Upper lobe of right lung (tissue), 1 donor: ENCODE data around the gene STAB2. TPM values are rescaled to one million over a fixed set of nuclear protein-coding genes. Genes with fewer than 3 reads are reported as not detected.

Source experiments
- ATAC-seq: fragments of 200-7000 bp; cut with Tn5 transposase; one replicate; pipeline ENCODE4 v1.9.1; 2020; ENCODE audit warnings: mild to moderate bottlenecking, moderate library complexity
- DNase-seq: peaks from one replicate; pipeline ENCODE4 v3.0.0-alpha.2; 2020
- H3K27ac ChIP-seq: fragments of 200-600 bp; one replicate; pipeline ENCODE4 v1.8.0; 2022
- H3K27me3 ChIP-seq: fragments of 200-600 bp; one replicate; pipeline ENCODE4 v1.8.0; 2022; ENCODE audit warnings: mild to moderate bottlenecking
- H3K36me3 ChIP-seq: fragments of 200-600 bp; one replicate; pipeline ENCODE4 v1.8.0; 2022
- H3K4me1 ChIP-seq: fragments of 200-600 bp; one replicate; pipeline ENCODE4 v1.8.0; 2022
- H3K4me3 ChIP-seq: fragments of 200-600 bp; one replicate; pipeline ENCODE4 v1.8.0; 2022; ENCODE audit warnings: mild to moderate bottlenecking
- H3K9me3 ChIP-seq: fragments of 200-600 bp; one replicate; pipeline ENCODE4 v1.8.0; 2022
- CTCF ChIP-seq: fragments of 200-600 bp; IDR thresholded peaks from one replicate; pipeline ENCODE4 v1.8.0; 2022; ENCODE audit warnings: antibody characterized with exemption
- intact Hi-C: fragments of 100-400 bp; cut with DNase I; formaldehyde crosslinking; loops from one replicate; pipeline ENCODE4 v1.11.0; 2022
- total RNA-seq: library from RNA; stranded (reverse); fragmentation: NEBNext Ultra II Directional; extraction: Animal tissue kit (Norgen Biotek cat#: 25700); gene quantifications from one replicate; pipeline ENCODE4 v1.2.1, GENCODE V29; 2021
- donor health status: DM: no; HTN: yes; CAD: no; lungs with severe emphysema.

Gene STAB2
- total RNA-seq, 1 donor from 2014 or later = 2.6 TPM

DNA sequence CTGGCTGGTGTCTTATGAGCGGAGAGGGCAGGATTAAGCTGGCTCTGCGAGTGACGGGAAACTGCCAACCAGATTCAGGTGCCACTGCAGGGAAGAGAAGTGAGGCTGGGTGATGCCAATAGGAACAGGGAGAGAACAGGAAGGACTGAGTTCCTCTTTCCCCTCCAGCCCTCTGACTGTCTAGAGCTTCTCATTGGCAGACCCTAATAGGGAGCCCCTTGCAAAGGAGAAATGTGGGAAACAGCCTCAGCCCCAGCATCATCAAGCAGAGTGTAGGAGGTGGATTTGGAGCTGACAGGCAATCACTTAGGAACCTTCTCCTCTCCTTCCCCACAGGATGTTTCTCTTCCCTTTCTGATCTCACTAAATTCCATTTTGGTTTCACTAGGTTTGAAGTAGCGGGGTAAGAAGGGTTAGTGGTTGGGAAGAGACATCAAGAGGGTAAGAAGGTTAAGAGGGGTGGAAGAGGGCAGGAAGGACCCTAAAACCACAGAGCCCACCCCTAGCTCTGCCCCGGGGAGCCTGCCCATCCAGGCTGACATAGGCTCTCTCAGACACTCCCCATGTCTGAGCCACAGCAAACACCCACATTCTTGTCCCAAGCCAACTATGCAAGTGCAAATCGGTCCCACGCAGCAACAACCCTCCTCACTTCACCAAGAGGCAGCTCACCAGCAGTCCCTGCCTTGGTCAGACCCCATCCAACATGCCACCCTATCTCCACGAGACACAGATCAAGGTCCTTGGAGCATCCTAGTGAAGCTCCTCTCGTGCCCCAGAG is 111.1 kb downstream of the STAB2 start:
- no peaks in the 10 kb centered on the region for H3K27me3 ChIP-seq
- no peaks in the 10 kb centered on the region for H3K36me3 ChIP-seq
- H3K4me1 ChIP-seq = no peaks in the 10 kb centered on the region
- no peak for DNase-seq
- H3K27ac ChIP-seq = no peak overlapping the region
- H3K9me3 ChIP-seq = no peaks in the 10 kb centered on the region
- intact Hi-C loops = no loop called here
- TF ChIP-seq CTCF = no peak
- H3K4me3 ChIP-seq = no peak overlapping the region
- peak; percentile 74 for ATAC-seq

- intact Hi-C loops = no loop called here
- peak; percentile 71 for ATAC-seq
- no peak overlapping the region for H3K27ac ChIP-seq
- H3K36me3 ChIP-seq = no peaks in the 10 kb centered on the region
- H3K9me3 ChIP-seq = no peaks in the 10 kb centered on the region
- no peak for DNase-seq
- no peak overlapping the region for H3K4me3 ChIP-seq
- TF ChIP-seq CTCF = no peak
- H3K4me1 ChIP-seq = no peaks in the 10 kb centered on the region
- no peaks in the 10 kb centered on the region for H3K27me3 ChIP-seq
Measured at GRCh38 chr12:103698752-103699560, 111.9 kb downstream of the STAB2 start.

DNA sequence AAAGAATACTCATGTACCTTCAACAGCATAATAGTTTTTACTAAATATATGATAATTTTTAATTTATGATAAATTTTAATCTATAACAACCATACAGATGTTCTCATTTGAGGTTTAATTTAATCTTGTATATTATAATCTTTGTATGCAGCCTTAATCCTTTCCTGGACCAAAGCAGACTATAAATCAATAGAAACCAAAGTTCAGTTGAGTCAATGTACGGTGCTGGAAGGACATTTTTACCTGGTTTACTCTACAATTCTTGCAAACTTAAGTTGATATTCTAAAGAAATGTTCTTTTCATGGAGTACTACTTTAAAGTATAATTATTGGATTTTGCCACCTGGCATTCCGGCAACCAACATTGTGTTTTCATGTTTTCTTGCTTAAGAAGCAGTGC is 118.0 kb downstream of the STAB2 start:
- H3K27me3 ChIP-seq = no peaks in the 10 kb centered on the region
- DNase-seq = no peak

GRCh38 chr12:103705927-103706326 is 118.9 kb downstream of the STAB2 start:
- Histone ChIP-seq H3K27me3 (no peaks in the 10 kb centered on the region), H3K9me3 (no peaks in the 10 kb centered on the region), H3K36me3 (no peaks in the 10 kb centered on the region), H3K4me3 (no peak overlapping the region), H3K4me1 (no peaks in the 10 kb centered on the region), H3K27ac (no peak overlapping the region)
- intact Hi-C loops = no loop called here
- DNase-seq (no peak), ATAC-seq (no peak)
- TF ChIP-seq CTCF = no peak

More for the DNA sequence above, 118.0 kb downstream of the STAB2 start:
- Histone ChIP-seq H3K4me1 (no peaks in the 10 kb centered on the region), H3K27ac (no peak overlapping the region), H3K36me3 (no peaks in the 10 kb centered on the region), H3K9me3 (no peaks in the 10 kb centered on the region), H3K4me3 (no peak overlapping the region)
- ATAC-seq = no peak
- intact Hi-C loops = no loop called here
- TF ChIP-seq CTCF = no peak

DNA sequence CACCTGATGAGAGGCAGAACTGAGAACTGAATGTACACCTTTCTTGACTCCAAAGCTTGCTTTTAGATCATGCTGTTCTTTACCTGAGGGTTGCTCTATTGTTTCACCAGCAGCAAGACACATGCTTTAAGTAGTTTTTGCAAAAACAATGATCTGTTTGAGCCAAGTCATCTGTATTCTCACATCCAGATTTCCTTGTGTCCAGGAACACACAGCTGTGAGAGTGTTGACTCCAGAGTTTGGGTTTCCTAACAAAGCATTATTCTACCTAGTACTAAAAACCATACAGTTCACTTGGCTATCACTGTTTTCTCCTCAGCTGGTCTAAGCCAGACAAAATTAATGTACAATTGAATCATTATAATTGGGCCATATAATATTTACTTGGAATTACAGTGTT is 120.4 kb downstream of the STAB2 start:
- Histone ChIP-seq H3K4me3 (no peak overlapping the region), H3K36me3 (no peaks in the 10 kb centered on the region), H3K4me1 (no peaks in the 10 kb centered on the region), H3K9me3 (no peaks in the 10 kb centered on the region), H3K27me3 (no peaks in the 10 kb centered on the region), H3K27ac (no peak overlapping the region)
- DNase-seq (no peak), ATAC-seq (no peak)
- no peak for TF ChIP-seq CTCF
- intact Hi-C loops = no loop called here
